AG04450 (cell line): ENCODE results near the gene SNRPF. TPM values are rescaled to one million over a fixed set of nuclear protein-coding genes. Genes with fewer than 3 reads are reported as not detected.

Source experiments
- CTCF ChIA-PET: fragments of 300-600, 350-600 bp; formaldehyde crosslinking; extraction: SDS; loops from one replicate; lab custom pipeline; 2022; ENCODE audit warnings: antibody characterized with exemption, inconsistent platforms; lab: Charles Lee
- POLR2A ChIA-PET: fragments of 350-600 bp; formaldehyde crosslinking; extraction: SDS; loops from one replicate; lab custom pipeline; 2021; ENCODE audit warnings: antibody characterized with exemption, inconsistent platforms; lab: Yijun Ruan, JAX
- DNase-seq: peaks from one replicate; pipeline ENCODE4 v3.0.0-alpha.2; 2011; ENCODE audit warnings: low read depth, low spot score
- H3K27ac ChIP-seq: one replicate; pipeline ENCODE4 v1.5.1; 2012; ENCODE audit warnings: low read depth, low read length, control low read depth
- H3K27me3 ChIP-seq: one replicate; pipeline ENCODE4 v1.6.0; 2012; ENCODE audit warnings: low read length; ENCODE audit not compliant: control insufficient read depth, insufficient read depth
- H3K4me3 ChIP-seq: 2 replicates; pipeline ENCODE4 v1.5.1; 2011; ENCODE audit warnings: mild to moderate bottlenecking, low read depth, low read length, control low read depth
- H3K9me3 ChIP-seq: 2 replicates; pipeline ENCODE4 v1.5.1; 2012; ENCODE audit warnings: low read length; ENCODE audit not compliant: control insufficient read depth, insufficient read depth
- CTCF ChIP-seq: IDR thresholded peaks from 2 replicates; pipeline ENCODE4 v1.5.1; 2011; ENCODE audit warnings: low read depth, low read length, control low read depth, inconsistent platforms
- polyA plus RNA-seq: library from polyadenylated mRNA; depleted of rRNA; stranded (reverse); fragments of >200 nt; gene quantifications from 2 replicates; pipeline ENCODE4 v1.2.3, GENCODE V29; 2011

Gene SNRPF
- polyA plus RNA-seq, 1 experiment, result 21.4 TPM

- no peaks in the 10 kb centered on the region for H3K9me3 ChIP-seq
- H3K4me3 ChIP-seq, result no peak overlapping the region
- DNase-seq, result no peak
- POLR2A ChIA-PET, result no interaction called here
- no peak for TF ChIP-seq CTCF
- CTCF ChIA-PET, result no interaction called here
- H3K27me3 ChIP-seq, result no peaks in the 10 kb centered on the region
- no peak overlapping the region for H3K27ac ChIP-seq
Observed at GRCh38 chr12:95851606-95852005, 7.1 kb upstream of the SNRPF start.

- H3K9me3 ChIP-seq, result no peaks in the 10 kb centered on the region
- TF ChIP-seq CTCF, result no peak
- no peak overlapping the region for H3K27ac ChIP-seq
- no peak for DNase-seq
- ChIA-PET POLR2A (no interaction called here), CTCF (no interaction called here)
- H3K27me3 ChIP-seq, result no peaks in the 10 kb centered on the region
- H3K4me3 ChIP-seq, result no peak overlapping the region
Observed at GRCh38 chr12:95852133-95852532, 6.6 kb upstream of the SNRPF start.

- no peak for DNase-seq
- no peaks in the 10 kb centered on the region for H3K27me3 ChIP-seq
- no peak overlapping the region for H3K27ac ChIP-seq
- no peaks in the 10 kb centered on the region for H3K9me3 ChIP-seq
- no peak for TF ChIP-seq CTCF
- ChIA-PET CTCF (no interaction called here), POLR2A (no interaction called here)
- no peak overlapping the region for H3K4me3 ChIP-seq
Observed at GRCh38 chr12:95857156-95857555, 1.6 kb upstream of the SNRPF start.

GRCh38 chr12:95857799-95858198, 953 bp upstream of the SNRPF start:
- DNase-seq, result no peak
- no peaks in the 10 kb centered on the region for H3K27me3 ChIP-seq
- ChIA-PET CTCF (no interaction called here), POLR2A (no interaction called here)
- H3K27ac ChIP-seq, result no peak overlapping the region
- peaks cover 3% of the 10 kb centered on the region; the same call in 1 of the 2 replicates for H3K9me3 ChIP-seq
- no peak overlapping the region for H3K4me3 ChIP-seq
- TF ChIP-seq CTCF, result no peak

- H3K4me3 ChIP-seq, result peak overlapping the region; percentile 80
- DNase-seq, result no peak
- ChIA-PET POLR2A (no interaction called here), CTCF (no interaction called here)
- H3K27ac ChIP-seq, result peak overlapping the region; percentile 62
- peaks cover 3% of the 10 kb centered on the region; the same call in 1 of the 2 replicates for H3K9me3 ChIP-seq
- TF ChIP-seq CTCF, result no peak
- no peaks in the 10 kb centered on the region for H3K27me3 ChIP-seq
Observed at GRCh38 chr12:95859344-95859816, 628 bp downstream of the SNRPF start.
